Activated naive CD4-positive, alpha-beta T cell treated with anti-CD3 and anti-CD28 coated beads for 36 hours (primary cell): ENCODE measurements around the gene PNPLA7. TPM values are rescaled to one million over a fixed set of nuclear protein-coding genes. Genes with fewer than 3 reads are reported as not detected.
A peak's percentile ranks its signal among the peaks of the same experiment; 100 is the strongest.
"Not testable (repeated sequence)": the region's sequence is repeated elsewhere in the genome, so short reads cannot be mapped to it uniquely, and the experiment has no call there.

Experiments used
- CTCF ChIA-PET: fragments of 350-600 bp; sonication (Branson Sonifier 250); formaldehyde crosslinking; loops from one replicate; lab custom pipeline; 2021; ENCODE audit warnings: antibody characterized with exemption; lab: Charles Lee
- DNase-seq: peaks from one replicate; pipeline ENCODE4 v3.0.0-alpha.2; 2020
- H3K27ac Mint-ChIP-seq: one replicate; pipeline ENCODE4 v1.8.0; 2021; ENCODE audit warnings: mild to moderate bottlenecking, mixed read lengths
- H3K27me3 Mint-ChIP-seq: one replicate; pipeline ENCODE4 v1.8.0; 2021; ENCODE audit warnings: low read depth, mixed read lengths
- H3K36me3 Mint-ChIP-seq: one replicate; pipeline ENCODE4 v1.8.0; 2021; ENCODE audit warnings: low read depth, mixed read lengths
- H3K4me1 Mint-ChIP-seq: one replicate; pipeline ENCODE4 v1.8.0; 2021; ENCODE audit warnings: low read depth, mixed read lengths
- H3K4me3 Mint-ChIP-seq: one replicate; pipeline ENCODE4 v1.8.0; 2021; ENCODE audit warnings: mild to moderate bottlenecking, moderate library complexity, mixed read lengths
- H3K9me3 Mint-ChIP-seq: one replicate; pipeline ENCODE4 v1.8.0; 2021; ENCODE audit warnings: mixed read lengths
- intact Hi-C: fragments of 100-400 bp; cut with micrococcal nuclease; formaldehyde crosslinking; loops from one replicate; pipeline ENCODE4 v1.15.1; 2023
- total RNA-seq, 2 experiments: library from RNA; stranded (reverse); gene quantifications; one replicate each; pipeline ENCODE4 v1.2.3, GENCODE V29; 2021

PNPLA7 gene
- total RNA-seq, 2 experiments from 2014 or later = 2.8 to 3.1 TPM

DNA sequence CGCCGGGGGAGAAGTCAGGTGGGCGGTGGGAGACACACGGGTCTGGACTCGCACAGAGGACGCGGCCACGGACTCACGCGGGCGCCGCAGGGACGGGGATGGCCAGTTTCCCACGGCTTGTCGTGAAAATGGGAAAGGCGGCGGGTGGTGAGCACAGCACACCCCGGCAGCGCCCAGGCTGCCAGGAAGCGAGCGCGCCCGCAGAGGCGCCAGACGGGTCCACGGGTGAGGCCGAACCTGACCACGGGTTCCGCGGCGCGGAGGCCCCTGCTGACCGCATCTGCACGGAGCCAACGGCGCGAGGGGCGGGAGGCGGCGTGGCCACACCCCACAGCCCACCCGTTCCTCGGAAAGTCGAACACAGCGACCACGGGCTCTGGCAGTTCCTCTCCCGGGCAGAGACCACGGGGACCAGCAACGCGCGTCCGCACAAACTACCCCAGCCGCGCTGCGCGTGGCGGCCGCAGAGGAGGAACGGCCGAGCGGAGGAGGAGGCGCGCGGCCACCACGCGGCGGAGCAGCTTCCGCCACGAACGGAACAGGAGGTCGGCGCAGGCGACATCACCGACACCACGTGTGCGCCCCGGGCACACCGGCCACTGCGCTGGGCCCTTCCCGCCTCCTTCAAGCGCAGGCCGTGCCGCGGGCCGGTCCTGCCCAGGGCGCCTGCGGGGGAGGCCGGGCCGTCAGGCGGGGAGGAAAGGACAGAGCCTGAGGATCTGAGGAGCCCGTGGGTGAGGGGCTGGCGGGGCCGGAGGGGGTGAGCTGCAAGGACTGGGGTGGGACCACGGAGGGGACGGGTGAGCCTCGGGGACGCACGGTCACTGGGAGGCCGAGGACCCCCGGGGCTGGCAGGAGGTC lies 132.8 kb downstream of the PNPLA7 start:
- peak overlapping the region; percentile 76 for H3K4me3 Mint-ChIP-seq
- H3K4me1 Mint-ChIP-seq = peaks cover 16% of the 10 kb centered on the region
- CTCF ChIA-PET = interaction anchor here (0.9 kb wide), 1 partner anchor 11 kb away, joined by 3 read pairs; no protein-coding TSS in a partner anchor
- H3K36me3 Mint-ChIP-seq = no peaks in the 10 kb centered on the region
- intact Hi-C loops = no loop called here
- no peaks in the 10 kb centered on the region for H3K27me3 Mint-ChIP-seq
- DNase-seq = no peak
- H3K27ac Mint-ChIP-seq = peak overlapping the region; percentile 61
- H3K9me3 Mint-ChIP-seq = no peaks in the 10 kb centered on the region

DNA sequence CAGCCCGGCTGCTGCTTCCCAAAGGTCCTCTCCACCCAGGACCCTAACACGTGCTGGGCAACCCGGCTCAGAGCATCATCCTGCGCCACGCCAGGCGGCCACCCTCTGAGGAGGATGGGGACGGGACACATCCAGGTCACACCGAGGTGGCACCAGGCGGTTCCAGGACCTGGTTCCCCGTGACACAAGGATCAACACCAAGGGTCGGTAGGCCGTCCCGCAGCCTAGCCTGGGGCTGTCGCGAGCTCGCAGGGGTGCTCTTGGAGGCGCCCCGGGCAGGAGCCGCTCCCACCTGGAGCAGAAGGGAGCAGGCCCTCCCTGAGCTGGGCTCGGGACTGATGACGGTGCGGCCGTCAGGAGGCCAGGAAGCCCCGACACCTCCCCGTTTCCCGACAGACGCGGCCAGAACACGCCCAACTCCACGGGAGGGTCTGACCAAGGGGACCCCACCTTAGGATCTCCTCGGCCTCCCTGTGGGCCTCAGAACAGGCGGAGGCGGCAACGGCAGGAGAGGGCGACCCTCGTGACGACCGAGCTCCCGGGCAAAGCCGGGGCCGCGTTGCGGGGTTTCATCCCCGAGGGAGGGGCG lies 133.5 kb downstream of the PNPLA7 start:
- intact Hi-C loops = no loop called here
- CTCF ChIA-PET = interaction anchor here (0.9 kb wide), 1 partner anchor 10 kb away, joined by 3 read pairs; no protein-coding TSS in a partner anchor
- peaks cover 10% of the 10 kb centered on the region for H3K4me1 Mint-ChIP-seq
- H3K27ac Mint-ChIP-seq = no peak overlapping the region
- H3K27me3 Mint-ChIP-seq = no peaks in the 10 kb centered on the region
- no peak for DNase-seq
- peak overlapping the region; percentile 76 for H3K4me3 Mint-ChIP-seq
- H3K9me3 Mint-ChIP-seq = no peaks in the 10 kb centered on the region
- H3K36me3 Mint-ChIP-seq = no peaks in the 10 kb centered on the region

DNA sequence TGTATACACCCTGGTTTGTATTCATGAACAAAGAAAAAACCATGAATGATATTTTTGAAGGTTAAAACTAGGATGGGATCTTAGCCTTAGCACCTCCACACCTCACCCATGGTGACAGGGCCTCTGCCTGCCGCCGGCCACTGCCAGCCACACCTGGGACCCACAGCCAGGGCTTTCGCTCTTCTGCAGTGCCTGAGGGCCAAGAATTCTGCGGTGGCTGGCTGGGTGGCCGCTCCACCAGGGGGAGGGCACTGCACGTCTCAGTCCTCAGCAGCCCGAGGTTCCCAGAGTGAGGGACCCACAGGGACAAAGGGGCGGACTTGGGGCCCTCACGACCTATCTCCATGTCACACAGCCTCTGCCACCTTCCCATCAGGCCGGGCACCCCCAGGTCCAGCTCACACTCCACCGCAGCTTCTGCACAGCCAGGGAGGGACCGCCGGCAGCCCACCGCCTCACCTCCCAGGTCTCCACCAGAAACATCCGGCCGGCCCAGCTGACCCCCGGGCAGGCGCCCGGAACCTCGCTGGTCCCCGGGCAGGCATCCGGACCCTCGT lies 134.1 kb downstream of the PNPLA7 start:
- intact Hi-C loops = no loop called here
- CTCF ChIA-PET = no interaction called here
- no peak for DNase-seq
- Mint-ChIP-seq H3K4me1 (peaks cover 7% of the 10 kb centered on the region), H3K36me3 (no peaks in the 10 kb centered on the region), H3K9me3 (no peaks in the 10 kb centered on the region), H3K27me3 (no peaks in the 10 kb centered on the region), H3K4me3 (peak overlapping the region; percentile 9), H3K27ac (no peak overlapping the region)

DNA sequence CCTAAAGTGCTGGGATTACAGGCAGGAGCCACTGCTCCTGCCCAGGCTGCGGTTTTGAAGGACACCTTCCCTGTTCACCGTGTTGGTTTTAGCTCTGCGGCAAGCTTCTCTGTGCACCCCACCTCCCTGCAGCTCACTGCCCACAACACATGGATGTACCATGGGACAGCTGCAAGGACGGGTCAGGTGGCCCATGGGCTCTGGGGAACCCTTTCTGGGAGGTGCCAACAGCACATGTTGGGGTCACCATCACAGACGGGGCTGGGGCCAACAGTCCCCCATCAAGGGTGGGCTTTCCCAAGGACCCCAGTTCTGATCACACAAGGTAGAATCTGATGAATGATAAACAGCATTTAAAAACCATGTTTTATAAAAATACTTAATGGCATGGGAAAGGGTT lies 134.8 kb downstream of the PNPLA7 start:
- no peak overlapping the region for H3K4me3 Mint-ChIP-seq
- no peaks in the 10 kb centered on the region for H3K9me3 Mint-ChIP-seq
- CTCF ChIA-PET = no interaction called here
- DNase-seq = no peak
- intact Hi-C loops = no loop called here
- H3K27me3 Mint-ChIP-seq = no peaks in the 10 kb centered on the region
- no peaks in the 10 kb centered on the region for H3K36me3 Mint-ChIP-seq
- no peak overlapping the region for H3K27ac Mint-ChIP-seq
- peaks cover 6% of the 10 kb centered on the region for H3K4me1 Mint-ChIP-seq

DNA sequence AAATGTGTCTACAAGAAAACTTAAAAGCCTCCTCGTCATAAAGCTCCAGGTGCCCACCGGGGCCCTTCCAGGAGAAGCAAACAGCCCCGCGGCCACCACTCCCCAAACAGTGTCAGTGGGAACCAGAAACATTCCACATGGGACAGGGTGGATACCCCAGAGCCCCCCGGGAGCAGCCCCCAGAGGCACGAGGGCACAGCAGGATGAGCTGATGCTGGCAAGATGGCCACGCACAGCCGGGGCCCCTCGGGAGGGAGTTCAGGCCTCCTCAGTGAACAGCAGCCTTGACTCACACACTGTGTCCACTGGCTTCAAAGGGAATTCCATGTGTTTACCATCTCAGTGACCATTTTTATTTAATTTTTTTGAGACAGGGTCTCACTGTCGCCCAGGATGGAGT lies 137.8 kb downstream of the PNPLA7 start:
- H3K4me3 Mint-ChIP-seq = no peak overlapping the region
- intact Hi-C loops = no loop called here
- no peak for DNase-seq
- H3K36me3 Mint-ChIP-seq = no peaks in the 10 kb centered on the region
- no peaks in the 10 kb centered on the region for H3K9me3 Mint-ChIP-seq
- no peak overlapping the region for H3K27ac Mint-ChIP-seq
- CTCF ChIA-PET = interaction anchor here (1.0 kb wide), 1 partner anchor 10 kb away, joined by 3 read pairs; no protein-coding TSS in a partner anchor
- H3K4me1 Mint-ChIP-seq = peaks cover 4% of the 10 kb centered on the region
- H3K27me3 Mint-ChIP-seq = no peaks in the 10 kb centered on the region

DNA sequence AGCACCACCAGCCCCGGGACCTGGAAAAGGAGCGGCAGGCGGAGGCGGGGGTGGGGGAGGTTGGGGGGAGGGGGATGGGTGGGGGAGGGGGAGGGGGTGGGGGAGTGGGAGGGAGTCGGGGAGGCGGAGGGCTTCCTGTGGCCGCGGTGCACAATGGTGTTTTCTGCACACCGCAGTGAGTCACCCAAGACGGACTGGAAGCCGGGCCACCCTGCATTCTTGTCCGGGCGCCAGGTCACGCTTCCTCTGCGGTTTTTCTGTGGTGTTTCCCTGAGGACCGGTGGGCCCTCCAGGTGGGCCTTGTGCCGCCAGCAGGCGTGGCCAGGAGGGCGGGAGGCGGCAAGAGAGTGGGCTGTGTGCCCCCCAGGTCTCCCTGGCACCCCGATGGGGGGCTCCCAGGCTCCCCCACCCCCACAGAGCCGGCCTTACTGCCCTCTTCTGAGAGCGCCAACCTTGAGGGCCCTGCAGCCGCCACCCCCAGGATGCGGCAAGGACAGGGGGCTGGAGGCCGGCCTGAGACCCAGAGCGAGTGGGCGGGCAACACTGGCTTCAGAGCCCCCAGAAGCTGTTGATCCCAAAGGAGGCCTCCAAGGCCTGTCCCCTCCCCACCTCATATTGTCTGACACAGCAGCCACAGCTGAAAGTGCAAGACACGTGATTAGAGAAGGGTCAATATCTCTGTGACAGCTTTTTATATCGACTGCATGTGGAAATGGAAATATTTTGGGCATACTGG lies 138.4 kb downstream of the PNPLA7 start:
- intact Hi-C loops = loop anchor here (2.0 kb wide), 1 partner anchor 15 kb away; no protein-coding TSS in a partner anchor
- H3K4me1 Mint-ChIP-seq = peaks cover 4% of the 10 kb centered on the region
- peak; percentile 83 for DNase-seq
- H3K27me3 Mint-ChIP-seq = no peaks in the 10 kb centered on the region
- H3K27ac Mint-ChIP-seq = no peak overlapping the region
- H3K9me3 Mint-ChIP-seq = no peaks in the 10 kb centered on the region
- no peak overlapping the region for H3K4me3 Mint-ChIP-seq
- H3K36me3 Mint-ChIP-seq = no peaks in the 10 kb centered on the region
- CTCF ChIA-PET = interaction anchor here (1.0 kb wide), 1 partner anchor 11 kb away, joined by 3 read pairs; no protein-coding TSS in a partner anchor

DNA sequence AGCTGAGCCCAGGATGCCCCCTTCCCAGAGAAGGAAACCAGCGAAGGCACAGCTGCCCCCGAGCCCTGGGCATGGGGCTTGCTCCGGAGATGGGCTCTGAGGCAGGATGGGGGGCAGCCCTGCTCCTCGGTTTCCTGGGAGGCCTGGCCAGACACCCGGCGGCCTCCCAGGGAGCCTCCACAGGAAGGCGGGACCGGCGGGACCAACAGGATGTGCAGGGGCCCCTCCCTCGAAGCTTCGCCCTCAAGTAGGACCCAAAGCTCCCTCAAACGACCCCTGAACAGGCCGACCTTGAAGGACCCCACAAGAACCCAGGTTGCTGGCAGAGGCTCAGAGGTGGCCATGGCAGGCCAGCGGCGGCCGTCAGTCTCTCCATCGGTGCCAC lies 138.9 kb downstream of the PNPLA7 start:
- intact Hi-C loops = loop anchor here (2.0 kb wide), 1 partner anchor 14 kb away; no protein-coding TSS in a partner anchor
- Mint-ChIP-seq H3K27me3 (no peaks in the 10 kb centered on the region), H3K27ac (no peak overlapping the region), H3K4me3 (no peak overlapping the region), H3K36me3 (no peaks in the 10 kb centered on the region), H3K4me1 (peaks cover 4% of the 10 kb centered on the region), H3K9me3 (no peaks in the 10 kb centered on the region)
- CTCF ChIA-PET = interaction anchor here (0.6 kb wide), 1 partner anchor 112 kb away, joined by 3 read pairs; no protein-coding TSS in a partner anchor
- peak; percentile 23 for DNase-seq

DNA sequence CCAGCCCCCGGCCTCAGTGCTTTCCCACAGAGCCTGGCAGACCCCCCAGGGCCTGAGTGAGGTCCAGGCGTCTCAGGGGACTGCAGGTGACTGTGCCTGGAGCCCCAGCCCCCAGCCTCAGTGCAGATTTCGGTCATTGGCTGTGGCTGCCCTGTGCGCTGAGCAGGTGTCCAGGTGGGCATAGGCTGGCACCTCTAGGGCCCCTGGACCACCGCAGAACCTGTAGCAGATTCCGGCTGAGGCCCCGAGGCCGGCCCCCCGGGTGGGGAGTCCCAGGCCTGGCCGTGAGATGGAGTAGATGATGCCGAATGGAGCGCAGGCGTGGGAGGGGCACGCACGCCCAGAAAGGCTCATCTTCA lies 139.3 kb downstream of the PNPLA7 start:
- intact Hi-C loops = loop anchor here (2.0 kb wide), 1 partner anchor 14 kb away; no protein-coding TSS in a partner anchor
- Mint-ChIP-seq H3K4me1 (peaks cover 6% of the 10 kb centered on the region), H3K36me3 (no peaks in the 10 kb centered on the region), H3K27ac (no peak overlapping the region), H3K4me3 (no peak overlapping the region), H3K27me3 (no peaks in the 10 kb centered on the region), H3K9me3 (no peaks in the 10 kb centered on the region)
- DNase-seq = no peak
- CTCF ChIA-PET = interaction anchor here (0.6 kb wide), 1 partner anchor 112 kb away, joined by 3 read pairs; no protein-coding TSS in a partner anchor

DNA sequence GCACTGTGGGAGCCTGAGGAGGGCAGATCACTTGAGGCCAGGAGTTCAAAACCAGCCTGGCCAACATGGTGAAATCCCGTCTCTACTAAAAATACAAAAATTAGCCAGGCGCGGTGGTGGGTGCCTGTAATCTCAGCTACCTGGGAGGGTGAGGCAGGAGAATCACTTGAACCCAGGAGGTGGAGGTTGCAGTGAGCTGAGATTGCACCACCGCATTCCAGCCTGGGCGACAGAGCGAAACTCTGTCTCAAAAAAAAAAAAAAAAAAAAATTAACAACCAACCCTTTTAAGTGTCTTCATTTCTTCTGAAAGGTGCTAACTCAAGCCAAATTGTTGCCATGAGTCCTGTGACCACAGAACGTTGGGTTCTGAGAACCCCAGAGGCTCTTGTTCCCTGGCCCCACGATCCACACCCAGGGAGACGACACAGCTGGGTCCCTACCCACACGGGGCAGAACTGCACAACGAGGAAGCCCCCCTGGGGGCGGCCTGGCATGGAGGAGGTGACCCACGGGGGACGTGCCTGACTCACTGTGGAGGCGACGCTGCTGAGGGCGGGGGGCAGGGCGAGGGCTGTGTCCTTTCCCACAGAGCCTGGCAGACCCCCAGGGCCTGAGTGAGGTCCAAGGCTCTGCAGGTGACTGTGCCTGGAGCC lies 139.8 kb downstream of the PNPLA7 start:
- DNase-seq, H3K9me3 Mint-ChIP-seq, H3K27ac Mint-ChIP-seq, H3K4me1 Mint-ChIP-seq, H3K36me3 Mint-ChIP-seq, H3K4me3 Mint-ChIP-seq, H3K27me3 Mint-ChIP-seq: not testable (repeated sequence)
- intact Hi-C loops = loop anchor here (2.0 kb wide), 1 partner anchor 14 kb away; no protein-coding TSS in a partner anchor
- CTCF ChIA-PET = interaction anchor here (0.6 to 2.2 kb wide), 2 partner anchors 109 to 113 kb away, joined by 3 to 8 read pairs; partner anchors contain the start of gene NRARP
